ENCODE measurements around the gene GPRIN1. TPM values are rescaled to one million over a fixed set of nuclear protein-coding genes. Genes with fewer than 3 reads are reported as not detected.

The GPRIN1 gene
- total RNA-seq, 1 experiment from 2014 or later = 16.7 TPM

DNA sequence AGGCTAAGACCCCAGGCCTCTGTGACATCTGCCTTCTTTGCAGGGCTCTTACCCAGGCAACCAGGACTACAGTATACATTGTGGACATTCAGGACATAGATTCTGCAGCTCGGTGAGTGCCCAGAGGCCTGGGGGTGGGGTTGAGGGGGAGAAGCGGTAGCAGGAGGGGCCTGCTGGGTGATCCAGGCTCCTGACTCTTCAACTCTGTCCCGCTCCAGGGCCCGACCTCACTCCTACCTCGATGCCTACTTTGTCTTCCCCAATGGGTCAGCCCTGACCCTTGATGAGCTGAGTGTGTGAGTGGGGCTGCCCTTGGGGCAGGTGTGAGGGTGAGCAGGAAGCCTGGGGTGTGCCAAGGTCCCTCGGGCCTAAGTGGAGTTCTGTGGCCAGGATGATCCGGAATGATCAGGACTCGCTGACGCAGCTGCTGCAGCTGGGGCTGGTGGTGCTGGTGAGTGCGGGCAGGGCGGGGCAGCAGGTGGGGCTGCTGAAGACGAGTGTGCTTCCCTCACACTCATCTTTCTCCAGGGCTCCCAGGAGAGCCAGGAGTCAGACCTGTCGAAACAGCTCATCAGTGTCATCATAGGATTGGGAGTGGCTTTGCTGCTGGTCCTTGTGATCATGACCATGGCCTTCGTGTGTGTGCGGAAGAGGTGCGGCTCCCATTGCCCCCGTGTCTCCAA, 19.8 kb downstream of the GPRIN1 start:
- Histone ChIP-seq H3K9me3 (ENCODE audit: low read depth, low read length, poor library complexity, severe bottlenecking) (no peaks in the 10 kb centered on the region), H3K27me3 (replicated peaks; ENCODE audit: insufficient read depth, low read depth, low read length, poor library complexity) (no peaks in the 10 kb centered on the region), H3K4me1 (ENCODE audit: insufficient read depth, low read length, poor library complexity, severe bottlenecking) (no peaks in the 10 kb centered on the region), H3K4me3 (ENCODE audit: low read depth, low read length, poor library complexity, severe bottlenecking) (no peak overlapping the region), H3K27ac (ENCODE audit: low read depth, low read length, poor library complexity, severe bottlenecking) (no peak overlapping the region), H3K36me3 (ENCODE audit: insufficient read depth, low read length, poor library complexity, severe bottlenecking) (no peaks in the 10 kb centered on the region)
- CTCF ChIA-PET = no interaction called here
- DNase-seq (ENCODE audit: low spot score) = no peak
- no TSS peak for BruUV-seq (replicated peaks)
- intact Hi-C loops (cut with micrococcal nuclease; ENCODE audit: unreplicated experiment) = no loop called here
- POLR2A ChIA-PET (ENCODE audit: low non-redundant PET) = no interaction called here
- no peak for TF ChIP-seq EZH2 (IDR thresholded peaks at IDR 0.05; ENCODE audit: borderline replicate concordance, low read depth, low read length, poor library complexity, severe bottlenecking)
- TF ChIP-seq CTCF (conservative IDR thresholded peaks at IDR 0.05; ENCODE audit: low read depth, low read length) = no peak

DNA sequence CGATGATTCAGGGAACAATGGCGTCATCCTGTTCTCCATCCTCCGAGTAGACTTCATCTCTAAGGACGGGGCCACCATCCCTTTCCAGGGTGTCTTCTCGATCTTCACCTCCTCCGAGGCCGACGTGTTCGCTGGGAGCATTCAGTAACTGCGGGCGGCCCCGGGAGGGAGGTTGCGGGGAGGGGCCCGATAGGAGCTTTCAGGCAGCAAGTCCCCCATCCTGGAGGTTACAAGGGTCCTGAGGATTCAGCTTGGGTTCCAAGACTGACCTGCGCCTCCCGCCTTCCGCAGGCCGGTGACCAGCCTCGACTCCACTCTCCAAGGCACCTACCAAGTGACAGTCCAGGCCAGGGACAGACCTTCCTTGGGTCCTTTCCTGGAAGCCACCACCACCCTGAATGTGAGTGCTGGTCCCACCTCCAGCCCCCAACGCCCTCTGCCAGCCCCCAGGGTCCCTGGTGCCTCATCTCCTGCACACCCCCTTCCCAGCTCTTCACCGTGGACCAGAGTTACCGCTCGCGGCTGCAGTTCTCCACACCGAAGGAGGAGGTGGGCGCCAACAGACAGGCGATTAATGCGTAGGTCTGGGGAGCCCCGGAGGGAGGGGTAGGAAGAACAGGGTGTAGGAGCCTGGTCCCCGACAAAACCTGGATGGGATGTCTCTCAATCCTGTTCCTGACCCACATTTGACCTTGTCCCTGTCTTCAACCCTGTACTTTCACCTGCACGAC, 20.8 kb downstream of the GPRIN1 start:
- DNase-seq (ENCODE audit: low spot score) = no peak
- Histone ChIP-seq H3K4me3 (ENCODE audit: low read depth, low read length, poor library complexity, severe bottlenecking) (no peak overlapping the region), H3K4me1 (ENCODE audit: insufficient read depth, low read length, poor library complexity, severe bottlenecking) (no peaks in the 10 kb centered on the region), H3K27ac (ENCODE audit: low read depth, low read length, poor library complexity, severe bottlenecking) (no peak overlapping the region), H3K27me3 (replicated peaks; ENCODE audit: insufficient read depth, low read depth, low read length, poor library complexity) (no peaks in the 10 kb centered on the region), H3K36me3 (ENCODE audit: insufficient read depth, low read length, poor library complexity, severe bottlenecking) (no peaks in the 10 kb centered on the region), H3K9me3 (ENCODE audit: low read depth, low read length, poor library complexity, severe bottlenecking) (no peaks in the 10 kb centered on the region)
- TF ChIP-seq EZH2 (IDR thresholded peaks at IDR 0.05; ENCODE audit: borderline replicate concordance, low read depth, low read length, poor library complexity, severe bottlenecking) = no peak
- no peak for TF ChIP-seq CTCF (conservative IDR thresholded peaks at IDR 0.05; ENCODE audit: low read depth, low read length)
- CTCF ChIA-PET = no interaction called here
- BruUV-seq (replicated peaks) = no TSS peak
- intact Hi-C loops (cut with micrococcal nuclease; ENCODE audit: unreplicated experiment) = no loop called here
- POLR2A ChIA-PET (ENCODE audit: low non-redundant PET) = no interaction called here

- no peak overlapping the region for H3K4me3 ChIP-seq (ENCODE audit: low read depth, low read length, poor library complexity, severe bottlenecking)
- no TSS peak for BruUV-seq (replicated peaks)
- H3K27me3 ChIP-seq (replicated peaks; ENCODE audit: insufficient read depth, low read depth, low read length, poor library complexity) = no peaks in the 10 kb centered on the region
- H3K36me3 ChIP-seq (ENCODE audit: insufficient read depth, low read length, poor library complexity, severe bottlenecking) = no peaks in the 10 kb centered on the region
- ChIA-PET CTCF (no interaction called here), POLR2A (ENCODE audit: low non-redundant PET) (no interaction called here)
- TF ChIP-seq CTCF (conservative IDR thresholded peaks at IDR 0.05; ENCODE audit: low read depth, low read length) (no peak), EZH2 (IDR thresholded peaks at IDR 0.05; ENCODE audit: borderline replicate concordance, low read depth, low read length, poor library complexity, severe bottlenecking) (no peak)
- H3K9me3 ChIP-seq (ENCODE audit: low read depth, low read length, poor library complexity, severe bottlenecking) = no peaks in the 10 kb centered on the region
- DNase-seq (ENCODE audit: low spot score) = no peak
- intact Hi-C loops (cut with micrococcal nuclease; ENCODE audit: unreplicated experiment) = no loop called here
- H3K4me1 ChIP-seq (ENCODE audit: insufficient read depth, low read length, poor library complexity, severe bottlenecking) = no peaks in the 10 kb centered on the region
- H3K27ac ChIP-seq (ENCODE audit: low read depth, low read length, poor library complexity, severe bottlenecking) = no peak overlapping the region
Observed at GRCh38 chr5:176588297-176588696, 21.7 kb downstream of the GPRIN1 start.

Data from A673 (cell line).